GM21717 (cell line): ENCODE measurements around the gene KCNT2.
"Not testable (repeated sequence)": the region's sequence is repeated elsewhere in the genome, so short reads cannot be mapped to it uniquely, and the experiment has no call there.

Experiments
- ATAC-seq: cut with Tn5 transposase; IDR thresholded peaks from one replicate; pipeline ENCODE4 v1.9.1; 2021; ENCODE audit warnings: mild to moderate bottlenecking, moderate library complexity; ENCODE audit not compliant: unreplicated experiment

Gene KCNT2

DNA sequence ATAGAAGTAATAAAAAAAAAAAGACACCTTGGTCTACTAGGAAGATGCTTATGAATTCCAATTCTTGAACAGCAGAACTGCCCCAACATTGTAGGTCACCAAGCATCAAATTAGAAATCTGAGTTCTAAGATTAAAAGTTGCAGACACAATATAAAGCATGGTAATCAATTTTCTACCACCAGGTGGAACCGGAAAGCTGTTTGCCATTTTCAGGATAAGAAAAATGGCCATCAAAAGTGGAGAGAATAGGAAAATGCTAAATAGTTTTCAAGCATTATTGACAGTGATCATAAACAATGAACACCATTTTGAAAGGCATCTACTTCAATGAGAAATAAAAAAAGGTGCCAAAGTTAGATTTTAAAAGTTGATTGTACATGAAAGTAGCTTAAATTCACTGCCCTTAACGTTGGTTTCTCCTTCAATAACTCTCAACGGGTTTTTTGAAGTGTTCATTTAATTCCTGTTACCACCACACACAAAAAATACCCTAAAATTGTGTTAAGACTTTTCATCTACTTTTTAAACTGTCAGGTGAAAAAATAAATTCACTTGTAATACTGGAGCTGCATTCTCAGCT is 252.9 kb downstream of the KCNT2 start:
- no peak for ATAC-seq

DNA sequence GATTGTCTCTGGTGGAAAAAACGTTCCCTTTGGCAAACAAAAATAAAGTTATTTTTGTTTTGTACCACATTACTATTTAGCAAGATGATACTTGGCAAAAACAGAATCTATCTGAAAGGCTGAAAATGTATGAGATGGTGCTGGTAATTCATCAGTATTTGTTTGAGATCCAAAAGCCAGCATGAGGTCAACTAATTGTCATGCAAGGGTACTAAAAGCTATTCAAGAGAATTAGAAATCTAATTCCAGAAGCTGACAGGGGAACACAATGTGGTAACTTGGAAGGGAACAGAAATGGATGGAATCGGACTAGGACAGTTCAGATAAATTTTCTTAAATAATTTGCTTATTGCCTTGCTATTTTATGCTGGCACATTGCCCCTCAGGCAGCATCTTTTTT is 263.8 kb downstream of the KCNT2 start:
- ATAC-seq = no peak

DNA sequence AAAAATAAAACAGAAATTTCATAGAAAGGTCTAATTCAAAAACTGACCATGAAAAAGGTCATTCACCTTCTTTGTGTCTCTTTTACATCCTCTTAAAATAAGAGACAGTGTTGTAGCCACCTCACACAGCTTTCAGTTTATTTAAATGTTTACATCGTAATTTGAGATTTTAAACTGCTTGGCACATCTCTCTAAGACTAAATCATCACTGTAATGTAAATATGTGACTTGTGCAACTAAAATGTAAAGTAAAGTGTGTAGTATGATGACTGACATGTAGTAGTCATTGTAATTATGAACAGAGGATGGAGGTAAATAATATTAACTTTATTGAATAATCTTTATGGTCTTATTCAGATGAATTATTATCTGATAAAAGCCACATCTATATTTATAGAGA is 283.9 kb downstream of the KCNT2 start:
- no peak for ATAC-seq

DNA sequence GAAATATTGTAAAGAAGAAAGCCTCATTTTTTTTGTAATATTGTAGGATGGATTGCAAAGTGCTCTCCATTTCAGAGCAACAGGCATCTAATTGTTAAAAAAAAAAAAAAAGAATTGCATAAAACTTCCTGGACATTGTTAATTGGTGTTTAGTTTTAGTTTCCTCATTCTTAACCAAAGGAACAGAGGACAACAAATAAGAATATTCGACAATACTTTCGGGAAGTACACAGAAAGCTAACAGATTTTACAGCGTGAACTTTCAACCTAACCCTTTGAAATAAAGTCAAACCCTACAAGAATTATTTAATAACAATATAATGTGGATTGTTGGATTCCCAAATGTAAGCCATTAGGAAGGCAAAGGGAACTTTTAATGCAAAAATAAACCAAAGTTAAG is 284.4 kb downstream of the KCNT2 start:
- ATAC-seq = no peak

DNA sequence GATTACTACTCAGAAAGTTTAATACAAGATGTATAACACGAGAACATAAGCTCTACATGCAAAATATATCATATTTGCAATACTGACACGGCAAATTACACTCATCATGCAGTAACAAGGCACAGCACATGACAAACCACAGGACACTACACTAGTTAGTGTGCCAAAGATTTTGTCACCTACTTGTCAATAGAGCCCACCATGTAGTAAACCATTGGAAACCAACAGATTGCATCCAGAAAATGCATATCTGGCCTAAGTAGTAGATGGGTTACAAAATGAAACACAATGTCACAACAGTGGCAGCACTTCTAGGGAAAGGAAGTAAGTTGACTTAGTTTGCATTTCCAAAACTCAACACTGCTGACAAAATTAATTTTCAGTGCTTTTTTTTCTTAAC is 288.9 kb downstream of the KCNT2 start:
- no peak for ATAC-seq

DNA sequence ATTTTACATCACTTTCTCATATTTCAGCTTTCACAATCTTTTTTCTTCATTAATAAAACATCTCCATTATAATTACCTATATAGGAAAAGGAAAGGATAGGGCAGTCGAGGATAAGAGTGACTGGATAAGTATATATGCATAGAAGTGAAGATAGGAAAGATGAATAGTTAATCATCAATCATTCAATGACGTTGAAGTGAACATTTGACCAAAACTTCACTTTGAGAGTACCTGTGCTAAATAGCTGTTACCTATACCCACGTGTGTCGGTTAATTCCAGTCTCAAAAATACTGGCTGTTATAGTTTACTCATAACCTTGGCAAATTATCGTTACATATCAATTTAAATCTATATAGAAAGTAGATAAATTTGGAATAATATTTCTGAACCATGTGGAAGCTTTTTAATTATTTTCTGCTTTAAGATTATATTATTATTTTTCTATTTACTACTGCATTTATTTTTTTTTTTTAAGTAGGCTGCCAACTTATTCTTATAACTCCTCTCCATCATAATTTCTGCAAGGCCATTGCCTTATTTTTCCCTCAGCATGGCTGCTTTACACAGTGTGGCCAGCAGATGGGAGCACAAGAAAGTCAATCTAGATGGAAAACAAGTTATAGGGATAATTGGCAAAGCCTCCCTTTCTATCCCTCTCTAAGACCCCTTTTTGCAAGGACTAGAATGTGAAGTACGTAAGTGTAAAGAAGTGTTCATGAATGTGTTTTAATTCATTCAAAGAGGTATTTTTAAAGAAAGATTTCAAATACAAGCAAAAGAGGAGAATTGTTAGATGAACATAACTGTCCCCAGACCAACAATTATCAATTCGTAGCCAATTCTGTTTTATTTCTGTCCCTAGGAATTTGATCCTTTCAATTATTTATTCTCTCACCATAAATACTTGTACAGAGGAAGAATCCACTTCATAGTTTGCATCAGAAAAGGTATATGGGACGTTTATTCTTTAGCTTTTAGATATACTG is 290.4 kb downstream of the KCNT2 start:
- ATAC-seq = no peak

DNA sequence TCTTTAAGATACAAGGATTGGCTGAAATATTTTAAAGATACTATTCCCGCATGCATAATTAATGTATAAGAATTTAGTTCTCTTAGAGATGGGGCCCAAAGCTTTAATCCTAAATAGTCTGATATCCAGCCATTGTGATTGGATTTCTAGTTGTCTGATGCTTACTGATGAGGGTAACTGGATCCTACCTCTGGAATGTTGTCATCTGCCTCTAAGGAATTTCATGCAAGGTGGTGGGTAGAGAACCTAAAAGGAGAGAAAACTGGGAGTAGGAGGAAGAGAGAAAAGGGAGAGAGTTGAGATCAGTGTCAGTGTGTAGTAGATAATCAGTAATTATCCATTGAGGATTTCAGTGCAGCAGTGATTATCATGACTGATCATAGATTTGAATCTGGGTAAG is 295.5 kb downstream of the KCNT2 start:
- ATAC-seq = no peak

DNA sequence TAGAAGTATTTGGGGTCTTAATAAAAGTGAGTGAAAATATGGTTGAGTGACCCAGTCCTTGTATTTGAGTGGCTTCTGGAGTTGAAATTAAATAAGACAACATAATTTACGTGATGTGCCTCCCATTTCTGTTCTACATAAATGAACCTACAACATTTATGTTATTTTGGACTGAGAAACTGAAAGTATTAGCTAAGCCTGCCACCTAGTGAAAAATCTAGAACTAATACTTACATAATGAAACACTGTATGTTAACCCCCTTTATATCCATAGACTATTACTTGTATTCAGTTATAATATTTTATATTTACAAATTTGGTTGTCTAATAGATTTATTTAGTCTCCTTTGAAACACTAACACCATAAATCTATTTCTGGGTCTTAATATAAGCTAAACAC is 298.9 kb downstream of the KCNT2 start:
- no peak for ATAC-seq

DNA sequence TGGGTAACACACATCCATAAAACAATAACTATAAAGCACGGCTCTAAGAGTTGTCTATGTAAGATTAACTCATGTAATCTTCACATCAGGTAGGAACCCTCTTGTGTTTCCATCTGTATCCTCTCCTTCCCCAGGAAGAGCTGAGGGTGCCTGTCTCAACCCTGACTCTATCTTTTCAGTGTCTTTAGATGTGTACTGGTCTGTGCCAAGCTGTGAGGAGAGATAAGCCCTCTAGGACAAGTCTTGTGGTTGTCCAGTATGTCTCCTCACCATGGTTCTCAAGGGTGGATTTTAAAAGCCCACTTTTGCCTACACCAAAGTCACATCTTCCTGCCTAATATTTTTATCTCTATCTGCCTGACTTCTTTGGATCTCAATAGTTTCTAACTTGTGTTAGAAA is 300.1 kb downstream of the KCNT2 start:
- ATAC-seq = no peak

DNA sequence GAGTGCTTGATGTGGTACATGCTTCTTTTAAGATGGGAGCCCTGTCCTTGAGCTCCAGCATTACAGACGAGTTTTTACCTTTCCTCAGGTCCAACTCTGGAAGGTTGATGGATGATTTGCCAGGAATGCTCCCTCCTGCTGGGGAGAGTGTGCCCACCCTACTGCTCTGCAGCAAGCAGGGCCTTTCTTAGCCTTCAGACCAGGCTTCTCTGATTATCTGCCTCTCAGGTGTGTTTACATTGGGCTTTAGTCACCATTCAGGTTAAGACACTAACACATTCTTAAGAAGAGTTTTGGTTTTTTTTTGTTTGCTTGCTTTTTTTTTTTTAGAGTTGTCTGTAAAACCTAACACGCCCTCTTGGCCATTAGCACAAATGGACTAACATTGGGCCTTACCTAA is 301.8 kb downstream of the KCNT2 start:
- ATAC-seq = no peak

DNA sequence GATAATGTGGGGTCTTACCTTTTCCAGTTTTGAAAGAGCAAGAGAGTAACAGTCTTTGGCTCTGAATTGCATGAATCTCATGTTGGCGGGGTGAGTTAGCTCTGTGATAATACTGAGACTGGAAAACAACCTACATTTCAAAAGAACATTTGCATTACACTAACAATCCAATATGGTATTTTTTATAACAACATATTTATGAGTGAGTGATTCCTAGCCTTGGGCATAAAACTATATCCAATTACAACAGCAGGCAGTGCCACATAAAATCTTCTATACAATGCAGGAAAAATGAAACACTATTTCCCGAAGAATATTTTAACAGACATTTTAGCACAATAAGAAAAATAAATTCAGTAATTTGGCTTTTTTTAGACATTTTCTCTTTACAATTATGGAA is 303.0 kb downstream of the KCNT2 start:
- no peak for ATAC-seq

DNA sequence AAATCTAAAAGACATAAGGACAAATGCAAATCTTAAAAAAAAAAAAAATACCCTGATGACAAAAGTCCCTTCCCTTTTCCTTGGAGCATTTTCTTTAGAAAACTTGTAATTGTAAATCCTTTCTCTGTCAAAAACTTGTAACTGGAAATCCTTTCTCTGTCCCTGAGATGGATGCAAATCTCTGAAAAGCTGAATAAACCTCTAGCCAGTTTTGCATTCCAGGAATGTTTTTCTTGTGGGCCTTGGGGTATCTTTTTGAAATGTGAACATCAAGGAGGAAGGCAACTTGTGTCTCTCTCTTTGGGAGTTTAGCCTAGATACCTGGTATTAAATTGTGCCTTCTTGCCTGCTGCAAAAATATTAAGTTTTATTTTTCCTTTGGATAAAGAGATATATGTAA is 305.3 kb downstream of the KCNT2 start:
- ATAC-seq = no peak

DNA sequence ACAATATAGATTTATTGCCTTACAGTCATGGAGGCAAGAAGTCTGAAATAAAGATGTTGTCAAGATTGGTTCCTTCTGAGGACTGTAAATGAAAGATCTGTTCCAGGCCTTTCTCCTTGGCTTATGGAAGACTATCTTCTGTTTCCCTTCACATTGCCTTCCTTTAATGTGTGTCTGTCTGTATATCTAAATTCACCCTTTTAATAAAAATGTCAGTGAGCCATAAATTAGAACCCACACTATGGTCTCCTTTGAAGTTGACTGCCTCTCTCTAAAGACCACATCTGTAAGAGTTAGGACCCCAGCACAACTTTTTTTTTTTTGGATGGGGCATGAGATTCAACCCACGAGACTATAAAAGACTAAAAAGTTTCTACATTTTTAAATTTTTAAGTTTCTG is 305.8 kb downstream of the KCNT2 start:
- ATAC-seq = no peak

DNA sequence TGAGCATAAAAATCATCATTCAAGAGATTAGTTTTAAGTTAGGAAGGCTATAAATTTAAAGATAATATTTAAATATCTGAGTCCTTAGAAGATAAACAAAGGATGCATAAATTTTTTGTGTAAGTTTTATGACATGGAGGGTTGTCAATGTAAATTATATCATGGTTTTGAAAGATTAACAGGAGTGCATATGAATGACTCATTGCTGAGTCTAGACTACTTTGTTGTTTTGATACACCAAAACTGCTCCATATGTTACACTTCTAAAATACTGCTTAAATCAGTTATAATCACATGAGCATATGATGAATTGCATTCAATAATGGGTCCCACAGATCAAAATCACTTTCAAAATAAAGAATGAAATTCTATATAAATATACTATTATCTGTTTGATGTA is 312.5 kb downstream of the KCNT2 start:
- ATAC-seq = no peak

DNA sequence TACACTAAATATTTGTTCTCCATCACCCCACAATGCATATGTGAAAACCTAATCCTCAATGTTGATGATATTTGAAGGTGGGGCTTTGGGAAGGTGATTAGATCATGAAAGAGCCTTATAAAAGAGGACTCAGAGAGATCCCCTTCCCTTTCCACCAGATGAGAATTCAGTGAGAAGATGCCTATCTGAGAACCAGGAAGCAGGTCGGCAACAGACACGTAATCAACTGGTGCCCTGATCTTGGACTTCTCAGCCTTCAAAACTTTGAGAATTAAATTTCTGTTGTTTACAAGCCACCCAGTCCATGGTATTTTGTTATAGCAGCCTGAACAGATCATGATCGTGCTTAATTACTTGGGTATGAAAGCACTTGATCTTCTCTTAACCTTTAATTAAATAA is 329.4 kb downstream of the KCNT2 start:
- ATAC-seq = no peak

DNA sequence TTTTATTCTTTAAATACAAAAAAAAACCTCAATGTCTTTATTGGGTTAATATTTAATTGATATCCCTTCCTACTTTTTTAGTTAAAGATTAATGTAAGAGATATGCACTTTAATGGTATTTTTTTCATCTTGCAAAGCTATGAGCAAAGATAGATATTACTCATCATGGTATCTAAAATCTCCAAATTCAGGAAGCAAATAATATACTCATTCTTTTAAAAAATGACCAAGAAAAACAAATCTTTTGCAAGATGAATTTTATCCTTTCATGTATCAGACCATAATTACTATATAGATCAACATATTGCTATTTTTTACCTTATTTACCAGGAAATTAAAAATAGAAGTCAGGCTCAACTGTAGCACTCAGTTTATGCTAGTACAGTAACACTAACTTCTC is 330.4 kb downstream of the KCNT2 start:
- ATAC-seq = no peak

DNA sequence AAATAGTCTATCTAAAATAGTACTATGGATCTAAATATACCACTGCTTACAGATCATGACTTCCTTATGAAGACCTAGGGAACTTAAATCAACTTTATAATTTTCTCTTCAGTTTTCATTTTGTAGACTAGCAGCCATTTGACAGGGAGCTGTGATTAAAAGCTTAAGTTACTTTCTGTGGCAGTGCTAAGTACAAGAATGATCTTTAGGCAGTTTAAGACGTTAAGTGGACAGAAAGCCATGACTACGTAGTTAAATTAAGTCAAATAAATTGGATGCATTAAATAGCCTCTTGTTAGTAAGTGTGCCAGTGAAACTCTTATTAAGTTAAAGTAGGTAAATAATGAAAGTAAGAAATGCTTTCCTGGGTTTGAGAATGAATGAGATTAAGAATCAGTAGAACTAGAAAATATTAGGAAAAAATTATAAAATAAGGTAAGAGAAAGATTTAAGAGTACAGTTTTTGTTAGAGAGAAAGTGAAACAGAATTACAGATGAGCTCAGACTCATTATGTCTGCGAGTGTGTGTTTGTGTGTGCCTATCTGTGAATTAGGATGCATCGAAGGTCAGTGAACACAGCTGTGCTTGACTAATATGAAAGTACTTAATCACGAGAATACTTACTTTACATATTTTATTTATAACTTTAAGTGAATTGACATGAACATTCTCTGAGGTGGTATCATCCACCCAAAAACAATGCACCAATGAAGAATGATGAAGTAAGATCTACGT is 336.9 kb downstream of the KCNT2 start:
- ATAC-seq = no peak

DNA sequence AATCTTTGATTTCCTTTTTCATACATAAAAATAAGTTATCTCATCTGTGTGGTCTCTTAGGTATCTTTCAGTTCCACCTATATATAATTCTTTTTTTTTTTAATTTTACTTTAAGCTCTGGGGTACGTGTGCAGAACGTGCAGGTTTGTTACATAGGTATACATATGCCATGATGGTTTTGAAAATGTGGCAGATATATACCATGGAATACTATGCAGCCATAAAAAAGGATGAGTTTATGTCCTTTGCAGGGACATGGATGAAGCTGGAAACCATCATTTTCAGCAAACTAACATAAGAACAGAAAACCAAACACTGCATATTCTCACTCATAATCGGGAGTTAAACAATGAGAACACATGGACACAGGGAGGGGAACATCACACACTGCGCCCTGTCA is 345.2 kb downstream of the KCNT2 start:
- not testable (repeated sequence) for ATAC-seq

DNA sequence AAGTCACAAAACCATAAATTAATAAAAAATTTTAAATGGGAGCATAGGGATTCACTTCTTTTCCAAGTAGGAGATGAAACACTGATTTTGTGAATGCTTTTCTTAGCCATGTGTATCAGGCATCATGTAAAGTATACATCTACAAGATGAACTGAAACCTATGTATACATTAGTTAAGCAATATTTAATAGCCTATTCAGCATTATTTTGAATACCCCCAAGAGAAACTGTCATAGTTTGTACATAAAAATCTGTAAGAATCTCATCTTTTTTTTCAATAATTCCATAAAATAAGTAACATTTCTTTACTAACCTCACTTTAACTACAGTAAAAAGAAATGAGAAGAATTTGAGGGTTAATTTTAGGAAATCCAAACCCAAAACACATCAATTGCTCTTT is 348.0 kb downstream of the KCNT2 start:
- no peak for ATAC-seq

DNA sequence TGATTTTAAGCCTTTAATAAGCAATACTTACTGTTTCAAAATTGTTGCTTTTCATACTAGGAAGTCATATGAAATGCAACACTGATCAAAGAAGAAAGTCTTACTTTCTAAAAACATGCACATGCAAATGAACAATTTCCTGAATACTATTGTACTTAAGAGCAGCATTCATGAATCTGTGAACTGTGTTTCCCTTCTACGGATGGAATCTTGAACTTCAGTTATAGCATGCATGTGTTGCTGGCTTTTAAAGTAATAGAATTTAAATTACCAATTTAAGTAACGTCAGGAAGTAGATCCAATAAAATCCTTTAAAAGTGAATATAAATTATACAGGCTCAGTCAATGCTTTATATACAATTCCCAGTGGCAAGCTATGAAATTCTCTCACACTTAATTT is 348.9 kb downstream of the KCNT2 start:
- no peak for ATAC-seq

DNA sequence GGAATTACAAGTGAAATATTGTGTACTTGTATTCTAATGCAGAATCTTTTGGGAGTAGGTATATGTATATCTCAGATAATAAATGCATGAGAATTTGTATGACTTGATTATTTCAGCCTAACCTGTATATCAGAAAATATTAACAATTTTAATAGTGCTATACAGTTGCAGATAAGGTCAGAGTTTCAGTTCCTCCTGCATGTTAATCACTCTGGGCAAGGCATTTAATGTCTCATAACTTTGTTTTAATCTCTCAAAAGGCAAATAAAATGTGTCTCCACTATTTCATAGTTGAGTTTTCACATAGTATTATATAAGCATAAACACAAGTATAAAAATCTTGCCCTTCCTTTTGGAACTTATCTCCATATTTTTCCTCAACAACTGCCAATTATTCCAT is 352.5 kb downstream of the KCNT2 start:
- no peak for ATAC-seq

DNA sequence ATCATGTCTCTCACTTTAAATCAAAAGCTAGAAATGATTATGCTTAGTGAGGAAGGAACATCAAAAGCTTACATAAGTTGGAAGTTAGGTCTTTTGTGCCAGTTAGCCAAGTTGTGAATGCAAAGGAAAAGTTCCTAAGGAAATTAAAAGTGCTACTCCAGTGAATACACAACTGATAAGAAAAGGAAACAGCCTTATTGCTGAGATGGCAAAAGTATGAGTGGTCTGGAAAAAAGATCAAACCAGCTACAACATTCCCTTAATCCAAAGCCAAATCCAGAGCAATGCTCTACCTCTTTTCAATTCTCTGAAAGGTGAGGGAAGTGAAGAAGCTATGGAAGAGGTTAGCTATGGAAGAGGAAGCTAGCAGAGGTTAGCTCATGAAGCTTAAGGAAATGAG is 378.7 kb downstream of the KCNT2 start:
- no peak for ATAC-seq
